NB4 (cell line): ENCODE data around the gene SMIM41.
"Not testable (repeated sequence)": the region's sequence is repeated elsewhere in the genome, so short reads cannot be mapped to it uniquely, and the experiment has no call there.

Source experiments
- DNase-seq: peaks from one replicate; pipeline ENCODE4 v3.0.0; 2010; ENCODE audit warnings: low read depth
- H3K4me3 ChIP-seq: one replicate; pipeline ENCODE4 v1.5.1; 2011; ENCODE audit warnings: mild to moderate bottlenecking, low read depth, low read length, moderate library complexity
- CTCF ChIP-seq: IDR thresholded peaks from one replicate; pipeline ENCODE4 v1.5.1; 2012; ENCODE audit warnings: low read depth, low read length
- MAX ChIP-seq: IDR thresholded peaks from 2 replicates; pipeline ENCODE4 v1.6.1; 2011; ENCODE audit warnings: low read depth, low read length
- MYC ChIP-seq: IDR thresholded peaks from 2 replicates; pipeline ENCODE4 v1.6.1; 2011; ENCODE audit warnings: low read depth, low read length
- POLR2A ChIP-seq: IDR thresholded peaks from 2 replicates; pipeline ENCODE4 v1.6.1; 2011; ENCODE audit warnings: mild to moderate bottlenecking; ENCODE audit not compliant: insufficient read length; ENCODE audit errors: extremely low read depth

The SMIM41 gene

GRCh38 chr12:52091869-52092268 is 12.4 kb downstream of the SMIM41 start:
- TF ChIP-seq MAX (no peak), POLR2A (no peak), MYC (no peak), CTCF (no peak)
- H3K4me3 ChIP-seq: no peak overlapping the region
- DNase-seq: no peak

GRCh38 chr12:52093346-52093745 is 13.8 kb downstream of the SMIM41 start:
- DNase-seq: no peak
- no peak for TF ChIP-seq MYC
- TF ChIP-seq MAX: no peak
- TF ChIP-seq POLR2A: no peak
- TF ChIP-seq CTCF: no peak
- no peak overlapping the region for H3K4me3 ChIP-seq

- no peak for TF ChIP-seq CTCF
- no peak for TF ChIP-seq MYC
- no peak for TF ChIP-seq POLR2A
- no peak for TF ChIP-seq MAX
- no peak overlapping the region for H3K4me3 ChIP-seq
- DNase-seq: no peak
Measured at GRCh38 chr12:52096332-52097044, 17.0 kb downstream of the SMIM41 start.

- DNase-seq: no peak
- H3K4me3 ChIP-seq: no peak overlapping the region
- TF ChIP-seq POLR2A (no peak), MAX (no peak), MYC (no peak), CTCF (no peak)
Measured at GRCh38 chr12:52097045-52097666, 17.7 kb downstream of the SMIM41 start.

- H3K4me3 ChIP-seq, DNase-seq: not testable (repeated sequence)
Measured at GRCh38 chr12:52104431-52105089, 25.1 kb downstream of the SMIM41 start.

- not testable (repeated sequence) for DNase-seq, H3K4me3 ChIP-seq
Measured at GRCh38 chr12:52116222-52117125, 37.0 kb downstream of the SMIM41 start.

- H3K4me3 ChIP-seq, DNase-seq: not testable (repeated sequence)
Measured at GRCh38 chr12:52117806-52118475, 38.4 kb downstream of the SMIM41 start.
